G401 (cell line): ENCODE results near the gene HRH1. TPM values are rescaled to one million over a fixed set of nuclear protein-coding genes. Genes with fewer than 3 reads are reported as not detected.
"Not testable (repeated sequence)": the region's sequence is repeated elsewhere in the genome, so short reads cannot be mapped to it uniquely, and the experiment has no call there.

Experiments used
- DNase-seq: peaks from one replicate; pipeline ENCODE4 v3.0.0-alpha.2; 2015; ENCODE audit warnings: low spot score
- in situ Hi-C: cut with HindIII; loops from 2 replicates; pipeline ENCODE4 v1.10.0; 2016; ENCODE audit warnings: low sequenced_read_pairs, mixed read lengths
- total RNA-seq: library from RNA; depleted of rRNA; stranded (reverse); fragments of >200 nt; shearing (Covaris generic); gene quantifications from 2 replicates; pipeline ENCODE4 v1.2.3, GENCODE V29; 2014

HRH1 gene
- total RNA-seq, 1 experiment from 2014 or later: not detected

- in situ Hi-C loops: no loop called here
- DNase-seq: no peak
These were observed 45.9 kb downstream of the HRH1 start for GRCh38 chr3:11199902-11200845.

- in situ Hi-C loops: no loop called here
- no peak for DNase-seq
These were observed 47.1 kb downstream of the HRH1 start for GRCh38 chr3:11201251-11202019.

- in situ Hi-C loops: no loop called here
- no peak for DNase-seq
These were observed 49.7 kb downstream of the HRH1 start for GRCh38 chr3:11203961-11204360.

GRCh38 chr3:11204697-11205348, 50.5 kb downstream of the HRH1 start:
- DNase-seq: no peak
- in situ Hi-C loops: no loop called here

- DNase-seq, in situ Hi-C loops: not testable (repeated sequence)
These were observed 51.6 kb downstream of the HRH1 start for GRCh38 chr3:11205881-11206280.

- no peak for DNase-seq
- in situ Hi-C loops: no loop called here
These were observed 52.0 kb downstream of the HRH1 start for GRCh38 chr3:11206316-11206715.

- in situ Hi-C loops: no loop called here
- no peak for DNase-seq
These were observed 52.7 kb downstream of the HRH1 start for GRCh38 chr3:11206953-11207352.

- in situ Hi-C loops: no loop called here
- no peak for DNase-seq
These were observed 57.4 kb downstream of the HRH1 start for GRCh38 chr3:11211531-11212298.

GRCh38 chr3:11212299-11212608, 58.0 kb downstream of the HRH1 start:
- in situ Hi-C loops: no loop called here
- no peak for DNase-seq

GRCh38 chr3:11212784-11213183, 58.5 kb downstream of the HRH1 start:
- DNase-seq: no peak

GRCh38 chr3:11213810-11214450, 59.6 kb downstream of the HRH1 start:
- DNase-seq: no peak
- in situ Hi-C loops: no loop called here

More at GRCh38 chr3:11212784-11213183, 58.5 kb downstream of the HRH1 start:
- in situ Hi-C loops: no loop called here

GRCh38 chr3:11214451-11214978, 60.2 kb downstream of the HRH1 start:
- DNase-seq: no peak
- in situ Hi-C loops: no loop called here

- DNase-seq, in situ Hi-C loops: not testable (repeated sequence)
These were observed 63.1 kb downstream of the HRH1 start for GRCh38 chr3:11217370-11217769.

- in situ Hi-C loops: no loop called here
- DNase-seq: no peak
These were observed 65.9 kb downstream of the HRH1 start for GRCh38 chr3:11220230-11220629.

- in situ Hi-C loops: no loop called here
These were observed 67.6 kb downstream of the HRH1 start for GRCh38 chr3:11221818-11222415.

GRCh38 chr3:11224010-11224409, 69.7 kb downstream of the HRH1 start:
- in situ Hi-C loops: no loop called here
- no peak for DNase-seq

More at GRCh38 chr3:11221818-11222415, 67.6 kb downstream of the HRH1 start:
- DNase-seq: no peak

GRCh38 chr3:11224870-11225229, 70.6 kb downstream of the HRH1 start:
- in situ Hi-C loops: no loop called here
- DNase-seq: no peak

- in situ Hi-C loops: no loop called here
These were observed 71.7 kb downstream of the HRH1 start for GRCh38 chr3:11226042-11226370.

More at GRCh38 chr3:11226042-11226370, 71.7 kb downstream of the HRH1 start:
- no peak for DNase-seq
